Aorta (tissue), 5 donors: Measurements from ENCODE around the gene CENPQ. TPM values are rescaled to one million over a fixed set of nuclear protein-coding genes. Genes with fewer than 3 reads are reported as not detected.

ENCODE experiments used
- ATAC-seq: fragments of 200-7000 bp; cut with Tn5 transposase; one replicate; pipeline ENCODE4 v1.9.1; 2022; ENCODE audit warnings: moderate library complexity; ENCODE audit not compliant: low FRiP score
- DNase-seq, 2 donors: peaks; one replicate each; pipeline ENCODE4 v3.0.0-alpha.2; 2020
- H3K27ac ChIP-seq, 2 donors: one replicate each; pipeline ENCODE4 v1.5.1; 2013; ENCODE audit warnings: low read length in 2 of 2, mild to moderate bottlenecking in 2 of 2, moderate library complexity in 2 of 2, control low read depth in 1 of 2, inconsistent platforms in 1 of 2, low read depth in 1 of 2
- H3K27me3 ChIP-seq, 2 donors: one replicate each; pipeline ENCODE4 v1.6.1; 2013; ENCODE audit warnings: control low read depth in 1 of 2, low read length in 1 of 2, mild to moderate bottlenecking in 1 of 2, moderate library complexity in 1 of 2; ENCODE audit not compliant: insufficient read depth in 2 of 2, control insufficient read depth in 1 of 2
- H3K36me3 ChIP-seq, 2 donors: one replicate each; pipeline ENCODE4 v1.6.1; 2013; ENCODE audit warnings: control low read depth in 1 of 2, low read length in 1 of 2, mild to moderate bottlenecking in 1 of 2; ENCODE audit not compliant: insufficient read depth in 2 of 2, control insufficient read depth in 1 of 2
- H3K4me1 ChIP-seq, 2 donors: one replicate each; pipeline ENCODE4 v1.6.1; 2013; ENCODE audit warnings: low read length in 2 of 2, control low read depth in 1 of 2, mild to moderate bottlenecking in 1 of 2, moderate library complexity in 1 of 2; ENCODE audit not compliant: insufficient read depth in 2 of 2, control insufficient read depth in 1 of 2
- H3K4me3 ChIP-seq, 2 donors: one replicate each; pipeline ENCODE4 v1.5.1; 2013; ENCODE audit warnings: low read length in 2 of 2, control low read depth in 1 of 2, mild to moderate bottlenecking in 1 of 2
- H3K9me3 ChIP-seq: one replicate; pipeline ENCODE4 v1.6.1; 2013; ENCODE audit warnings: mild to moderate bottlenecking, low read length; ENCODE audit not compliant: control insufficient read depth
- WGBS, 2 donors: extraction: QIAGEN DNeasy Blood & Tissue Kit; methylation state at CpG; one replicate each; pipeline ENCODE4 v1.1.7; 2013; 5-methylcytosine and 5-hydroxymethylcytosine counted together
- intact Hi-C, 2 donors: fragments of 100-400 bp; cut with DNase I; formaldehyde crosslinking; loops; one replicate each; pipeline versions ENCODE4 v1.14.2 to v1.15.0; 2022
- polyA plus RNA-seq, 2 donors: library from polyadenylated mRNA; stranded (reverse); fragments of 200-250 nt; gene quantifications; one replicate each; pipeline ENCODE4 v1.2.3, GENCODE V29; 2013
- total RNA-seq, 2 donors: library from RNA; stranded (reverse); fragmentation: NEBNext Ultra II Directional; extraction: Animal tissue kit (Norgen Biotek cat#: 25700); gene quantifications; one replicate each; pipeline ENCODE4 v1.2.1, GENCODE V29; 2021
- donor health status: healthy with polysubstance abuse.
- donor health status: Bipolar disorder and iron deficiency.
- donor health status: DM: no; HTN: no; CAD: no.
- donor health status: DM: no; HTN: no; CAD: no.
- donor health status: DM: yes; HTN: yes; CAD: no.

CENPQ gene
- total and polyA plus RNA-seq, 4 donors: 3.8 to 7.8 (median 4.9) TPM

GRCh38 chr6:49541210-49541724, 78.1 kb downstream of the CENPQ start:
- intact Hi-C loops: no loop called here
- Histone ChIP-seq H3K27ac (no peak overlapping the region), H3K36me3 (no peaks in the 10 kb centered on the region), H3K9me3 (no peaks in the 10 kb centered on the region), H3K27me3 (no peaks in the 10 kb centered on the region), H3K4me3 (no peak overlapping the region), H3K4me1 (no peaks in the 10 kb centered on the region)
- WGBS, 2 donors: 19 to 21% methylated on average over 1 of the region's 1 CpG
- DNase-seq (no peak), ATAC-seq (no peak)

- WGBS, 2 donors: 67 to 71% methylated on average over 3 of the region's 3 CpGs
- Histone ChIP-seq H3K27me3 (no peaks in the 10 kb centered on the region), H3K4me3 (no peak overlapping the region), H3K36me3 (no peaks in the 10 kb centered on the region), H3K9me3 (no peaks in the 10 kb centered on the region), H3K27ac (no peak overlapping the region), H3K4me1 (no peaks in the 10 kb centered on the region)
- DNase-seq (no peak), ATAC-seq (no peak)
- intact Hi-C loops: no loop called here
Measured at GRCh38 chr6:49541936-49542335, 78.8 kb downstream of the CENPQ start.

Other genes starting within 250 kb of the CENPQ start
- gene MMUT, start 117 bp upstream of the CENPQ start, total RNA-seq: 10 to 100 TPM; 20.7 to 24.2 TPM
- 10 to 100 TPM; 13.3 to 18.7 TPM for gene MMUT, start 117 bp upstream of the CENPQ start, polyA plus RNA-seq
- not detected for gene GLYATL3, start 36.6 kb downstream of the CENPQ start, total RNA-seq
- not detected for gene GLYATL3, start 36.6 kb downstream of the CENPQ start, polyA plus RNA-seq
- 1 to 10 TPM; 1.6 to 9.6 TPM for gene C6orf141, start 87.3 kb downstream of the CENPQ start, total RNA-seq
- not detected for gene C6orf141, start 87.3 kb downstream of the CENPQ start, polyA plus RNA-seq
- not detected for gene RHAG, start 173.5 kb downstream of the CENPQ start, total RNA-seq
- gene RHAG, start 173.5 kb downstream of the CENPQ start, polyA plus RNA-seq: not detected